Loucy (cell line): ENCODE measurements around the gene TCERG1.

ENCODE experiments used
- H2AFZ ChIP-seq: fragments of 200-600 bp; sonication (generic); 2 replicates; pipeline ENCODE4 v1.6.0; 2016; ENCODE audit warnings: antibody characterized with exemption, mild to moderate bottlenecking, low read length, moderate library complexity
- H3F3A ChIP-seq: fragments of 200-600 bp; 2 replicates; pipeline ENCODE4 v1.6.0; 2016; ENCODE audit warnings: antibody characterized with exemption, low read depth, mild to moderate bottlenecking
- H3K27me3 ChIP-seq: fragments of 200-600 bp; sonication (generic); 2 replicates; pipeline ENCODE4 v1.6.1; 2014; ENCODE audit warnings: low read length, mild to moderate bottlenecking; ENCODE audit not compliant: insufficient read depth, poor library complexity, severe bottlenecking
- H3K36me3 ChIP-seq: fragments of 200-600 bp; sonication (generic); 2 replicates; pipeline ENCODE4 v1.6.1; 2016; ENCODE audit warnings: low read length; ENCODE audit not compliant: insufficient read depth
- H3K4me1 ChIP-seq: fragments of 200-600 bp; sonication (generic); 2 replicates; pipeline ENCODE4 v1.5.1; 2014; ENCODE audit warnings: low read length, mild to moderate bottlenecking; ENCODE audit not compliant: insufficient read depth, poor library complexity, severe bottlenecking
- H3K4me2 ChIP-seq: fragments of 200-600 bp; sonication (generic); 2 replicates; pipeline ENCODE4 v1.6.0; 2014; ENCODE audit warnings: antibody characterized with exemption, low read length, low read depth, mild to moderate bottlenecking; ENCODE audit not compliant: poor library complexity, severe bottlenecking
- H3K4me3 ChIP-seq: fragments of 200-600 bp; sonication (generic); 2 replicates; pipeline ENCODE4 v1.5.1; 2014; ENCODE audit warnings: low read length, mild to moderate bottlenecking, mixed read lengths; ENCODE audit not compliant: poor library complexity, severe bottlenecking
- H3K79me2 ChIP-seq: fragments of 200-600 bp; sonication (generic); 2 replicates; pipeline ENCODE4 v1.6.1; 2014; ENCODE audit warnings: low read length; ENCODE audit not compliant: insufficient read depth
- H3K9ac ChIP-seq: fragments of 200-600 bp; sonication (generic); 2 replicates; pipeline ENCODE4 v1.6.0; 2014; ENCODE audit warnings: mild to moderate bottlenecking, low read depth, low read length, moderate library complexity; ENCODE audit not compliant: poor library complexity, severe bottlenecking
- H3K9me2 ChIP-seq: fragments of 200-600 bp; sonication (generic); replicated peaks from 2 replicates; pipeline ENCODE4 v1.6.1; 2016; ENCODE audit warnings: low read depth, low read length, mixed read lengths
- H3K9me3 ChIP-seq: fragments of 200-600 bp; sonication (generic); 2 replicates; pipeline ENCODE4 v1.6.1; 2014; ENCODE audit warnings: mild to moderate bottlenecking, antibody characterized with exemption, low read length, low read depth; ENCODE audit not compliant: insufficient read depth
- H4K20me1 ChIP-seq: fragments of 200-600 bp; sonication (generic); 2 replicates; pipeline ENCODE4 v1.6.0; 2014; ENCODE audit warnings: antibody characterized with exemption, low read length, mild to moderate bottlenecking; ENCODE audit not compliant: insufficient read depth, poor library complexity, severe bottlenecking
- CTCF ChIP-seq: fragments of 200-600 bp; sonication (generic); conservative IDR thresholded peaks from 2 replicates; pipeline ENCODE4 v1.5.1; 2014; ENCODE audit warnings: mild to moderate bottlenecking, antibody characterized with exemption, low read length
- EZH2phosphoT487 ChIP-seq: fragments of 200-600 bp; IDR thresholded peaks from 2 replicates; pipeline ENCODE4 v1.6.1; 2018; ENCODE audit warnings: antibody characterized with exemption, mild to moderate bottlenecking, moderate library complexity, borderline replicate concordance

The TCERG1 gene

DNA sequence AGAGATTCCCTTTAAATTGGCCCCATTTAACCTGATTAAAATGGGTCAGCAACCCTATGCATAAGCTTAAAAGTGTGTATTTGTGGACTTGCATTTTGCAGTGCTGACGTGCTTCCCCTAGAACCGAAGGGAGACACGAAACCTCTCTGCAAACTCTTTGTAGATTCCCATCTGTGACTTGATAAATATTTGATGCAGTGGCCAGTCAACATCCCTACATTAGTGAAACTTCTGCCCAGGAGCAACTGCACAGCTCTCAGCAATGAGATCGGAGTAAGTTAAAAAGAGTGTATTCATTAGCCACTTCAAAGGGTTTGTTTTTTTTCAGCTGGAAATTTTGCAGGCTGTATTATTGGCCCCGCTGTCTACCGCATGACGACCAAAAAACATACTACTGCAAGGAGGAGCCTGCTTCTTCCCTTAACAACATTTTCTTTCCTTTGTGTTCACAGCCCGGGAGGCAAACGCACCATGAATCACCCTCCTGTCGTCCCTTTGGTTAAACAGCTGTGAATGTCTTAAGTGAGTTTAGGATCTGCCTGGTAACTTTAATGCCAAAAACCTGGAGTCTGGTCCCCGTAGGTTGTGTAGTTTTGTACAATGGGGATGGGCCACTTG is 38.0 kb upstream of the TCERG1 start:
- no peak for TF ChIP-seq EZH2phosphoT487
- H4K20me1 ChIP-seq, result no peaks in the 10 kb centered on the region
- no peaks in the 10 kb centered on the region for H3K9me2 ChIP-seq
- no peaks in the 10 kb centered on the region for H3F3A ChIP-seq
- no peak overlapping the region for H3K9ac ChIP-seq
- H3K4me2 ChIP-seq, result no peak overlapping the region
- no peak overlapping the region for H3K4me3 ChIP-seq
- H3K79me2 ChIP-seq, result no peaks in the 10 kb centered on the region
- no peaks in the 10 kb centered on the region for H3K4me1 ChIP-seq
- H3K9me3 ChIP-seq, result no peaks in the 10 kb centered on the region
- no peaks in the 10 kb centered on the region for H3K27me3 ChIP-seq
- H3K36me3 ChIP-seq, result no peaks in the 10 kb centered on the region
- no peak overlapping the region for H2AFZ ChIP-seq

DNA sequence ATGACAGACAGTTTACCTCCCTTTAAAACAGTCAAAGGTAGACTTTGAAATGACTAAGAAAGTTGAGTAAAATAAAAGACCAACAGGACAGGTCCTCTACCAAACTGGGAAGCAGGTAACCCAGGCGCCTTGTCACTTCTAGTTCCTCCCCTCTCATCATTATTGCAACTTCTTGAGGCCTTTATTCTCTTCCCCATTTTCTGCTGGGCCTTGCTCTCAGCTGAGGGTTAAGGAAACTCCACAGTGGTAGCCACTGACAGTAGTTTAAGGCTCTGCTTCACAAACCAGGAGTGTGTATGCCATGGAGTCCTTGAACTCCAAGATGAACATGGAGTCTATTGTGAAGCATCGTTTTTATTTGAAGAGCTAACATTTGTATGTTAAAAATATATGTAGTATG is 36.9 kb upstream of the TCERG1 start:
- Histone ChIP-seq H3K4me3 (no peak overlapping the region), H4K20me1 (no peaks in the 10 kb centered on the region), H3K4me2 (no peak overlapping the region), H3K36me3 (no peaks in the 10 kb centered on the region), H3F3A (no peaks in the 10 kb centered on the region), H3K9me3 (no peaks in the 10 kb centered on the region), H3K9me2 (no peaks in the 10 kb centered on the region), H3K9ac (no peak overlapping the region), H3K4me1 (no peaks in the 10 kb centered on the region), H2AFZ (no peak overlapping the region), H3K27me3 (no peaks in the 10 kb centered on the region), H3K79me2 (no peaks in the 10 kb centered on the region)
- no peak for TF ChIP-seq CTCF
- no peak for TF ChIP-seq EZH2phosphoT487

- Histone ChIP-seq H3K4me1 (no peaks in the 10 kb centered on the region), H3K4me3 (no peak overlapping the region), H3F3A (no peaks in the 10 kb centered on the region), H3K27me3 (no peaks in the 10 kb centered on the region), H3K36me3 (no peaks in the 10 kb centered on the region), H3K9me3 (no peaks in the 10 kb centered on the region), H3K4me2 (no peak overlapping the region), H3K9ac (no peak overlapping the region), H3K9me2 (no peaks in the 10 kb centered on the region), H3K79me2 (no peaks in the 10 kb centered on the region), H2AFZ (no peak overlapping the region), H4K20me1 (no peaks in the 10 kb centered on the region)
- TF ChIP-seq EZH2phosphoT487 (no peak), CTCF (no peak)
These were observed 27.4 kb upstream of the TCERG1 start for GRCh38 chr5:146419696-146420095.

DNA sequence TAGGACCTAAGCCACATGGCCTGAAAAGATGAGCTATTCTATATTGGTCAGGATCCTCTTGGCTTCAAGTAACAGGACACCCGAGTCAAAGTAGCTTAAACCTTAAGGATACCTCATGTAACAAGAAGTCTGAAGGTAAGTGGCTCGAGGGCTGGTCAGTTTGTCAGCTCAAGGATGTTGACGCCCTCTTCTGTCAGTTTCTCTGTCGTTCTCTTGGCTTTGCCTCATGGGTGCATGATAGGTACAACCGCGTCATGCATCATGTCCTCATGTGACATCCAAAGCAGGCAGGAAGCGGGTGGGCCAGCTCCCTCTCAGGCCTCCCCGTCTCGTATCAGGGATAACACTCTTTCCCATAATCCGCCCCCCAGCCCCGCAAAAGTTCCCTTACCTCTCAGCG is 22.1 kb upstream of the TCERG1 start:
- no peak overlapping the region for H2AFZ ChIP-seq
- H3K9ac ChIP-seq, result no peak overlapping the region
- no peak for TF ChIP-seq EZH2phosphoT487
- TF ChIP-seq CTCF, result no peak
- H3K36me3 ChIP-seq, result no peaks in the 10 kb centered on the region
- no peaks in the 10 kb centered on the region for H3K9me2 ChIP-seq
- no peaks in the 10 kb centered on the region for H3K79me2 ChIP-seq
- peaks cover 6% of the 10 kb centered on the region for H3K4me1 ChIP-seq
- no peaks in the 10 kb centered on the region for H3K9me3 ChIP-seq
- no peak overlapping the region for H3K4me2 ChIP-seq
- H4K20me1 ChIP-seq, result no peaks in the 10 kb centered on the region
- no peak overlapping the region for H3K4me3 ChIP-seq
- no peaks in the 10 kb centered on the region for H3F3A ChIP-seq
- no peaks in the 10 kb centered on the region for H3K27me3 ChIP-seq
